ENCODE results near the gene HPF1.
A peak's percentile ranks its signal among the peaks of the same experiment; 100 is the strongest.
"Not testable (repeated sequence)": the region's sequence is repeated elsewhere in the genome, so short reads cannot be mapped to it uniquely, and the experiment has no call there.

HPF1 gene

DNA sequence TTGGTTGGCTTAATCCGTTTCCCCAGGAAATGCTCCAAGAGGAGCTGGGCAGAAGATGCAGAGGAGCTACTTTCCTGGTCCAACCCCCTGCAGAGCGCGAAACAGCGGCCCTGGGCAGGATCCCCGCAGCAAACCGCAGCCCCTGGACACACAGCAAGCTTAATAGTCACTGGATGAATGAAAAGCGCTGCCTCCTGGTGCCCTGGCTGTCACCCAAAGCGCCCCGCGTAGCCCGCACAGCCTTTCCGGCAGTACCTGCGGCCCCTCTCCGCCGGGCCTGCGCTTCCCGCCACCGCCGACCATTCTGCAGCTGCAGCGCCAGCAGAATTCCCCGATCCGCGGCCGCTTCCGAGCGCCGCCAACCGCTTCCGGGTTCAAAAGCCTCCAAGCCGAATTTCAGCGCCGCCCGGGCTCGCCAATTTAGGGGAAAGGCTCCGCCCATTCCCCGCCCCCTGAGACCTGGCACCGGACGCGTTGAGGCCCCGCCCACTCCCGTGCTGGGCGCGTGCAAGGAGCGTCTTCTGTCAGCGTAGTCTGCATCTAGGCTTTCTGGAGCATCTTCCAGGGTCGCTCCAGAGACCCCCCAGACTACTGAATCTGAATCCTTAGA lies at the start of gene HPF1:
Gene HPF1, minus strand, starts transcription at position 370 of the 610 bp plus-strand sequence. Its CDS starts 67 bp downstream, at position 303.
- DNase-seq (ENCODE audit: low spot score), result peak; percentile 97

DNA sequence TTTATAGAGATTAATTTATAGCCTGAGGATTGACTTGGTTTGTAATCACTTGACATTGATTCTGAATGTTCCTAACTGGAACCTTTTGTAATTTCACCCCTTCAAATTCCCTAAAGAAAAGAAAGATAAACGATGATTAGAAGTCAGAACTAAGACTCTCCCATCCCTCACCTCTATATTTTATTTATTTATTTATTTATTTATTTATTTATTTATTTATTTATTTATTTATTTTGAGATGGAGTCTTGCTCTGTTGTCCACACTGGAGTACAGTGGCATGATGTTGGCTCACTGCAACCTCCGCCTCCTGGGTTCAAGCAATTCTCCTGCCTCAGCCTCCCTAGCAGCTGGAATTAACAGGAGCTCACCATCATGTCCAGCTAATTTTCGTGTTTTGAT lies 49.0 kb upstream of the HPF1 start:
- not testable (repeated sequence) for DNase-seq (ENCODE audit: low spot score)

DNA sequence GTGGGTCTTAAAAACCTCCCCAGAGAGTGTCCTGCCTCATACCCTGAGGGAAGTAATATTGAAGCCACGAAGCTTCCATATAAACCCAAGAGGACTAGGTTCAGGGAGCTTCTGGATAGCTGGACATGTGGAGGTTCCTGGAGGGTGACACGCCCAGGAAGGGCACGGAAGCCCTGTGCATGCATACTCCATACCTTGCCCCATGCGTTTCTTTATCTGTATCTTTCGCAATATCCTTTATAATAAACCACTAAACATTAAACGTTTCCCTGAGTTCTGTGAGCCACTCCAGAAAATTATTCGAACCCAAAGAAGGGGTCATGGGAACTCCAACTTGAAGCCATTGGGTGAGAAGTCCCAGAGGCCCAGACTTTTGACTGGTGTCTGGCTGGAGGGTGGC lies 45.7 kb upstream of the HPF1 start:
- DNase-seq (ENCODE audit: low spot score), result no peak

DNA sequence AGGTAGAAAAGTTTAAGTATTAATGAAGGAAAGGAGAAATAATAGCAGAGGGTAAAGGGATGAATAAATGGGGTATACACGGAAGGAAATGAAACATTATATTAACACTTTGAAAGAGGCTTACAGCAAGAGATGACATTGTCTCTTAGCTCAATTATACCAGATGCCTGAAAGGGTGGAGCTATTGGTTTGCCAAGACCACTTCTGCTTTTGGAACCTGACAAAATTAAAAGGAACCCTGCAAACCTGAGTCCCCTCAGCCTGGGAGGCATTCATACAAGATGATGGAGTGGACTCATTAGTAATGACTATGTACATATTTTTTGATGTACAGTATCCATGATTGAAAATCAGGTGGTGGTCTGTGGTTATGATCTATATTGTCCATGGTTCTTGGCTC lies 45.1 kb upstream of the HPF1 start:
- DNase-seq (ENCODE audit: low spot score), result no peak

DNA sequence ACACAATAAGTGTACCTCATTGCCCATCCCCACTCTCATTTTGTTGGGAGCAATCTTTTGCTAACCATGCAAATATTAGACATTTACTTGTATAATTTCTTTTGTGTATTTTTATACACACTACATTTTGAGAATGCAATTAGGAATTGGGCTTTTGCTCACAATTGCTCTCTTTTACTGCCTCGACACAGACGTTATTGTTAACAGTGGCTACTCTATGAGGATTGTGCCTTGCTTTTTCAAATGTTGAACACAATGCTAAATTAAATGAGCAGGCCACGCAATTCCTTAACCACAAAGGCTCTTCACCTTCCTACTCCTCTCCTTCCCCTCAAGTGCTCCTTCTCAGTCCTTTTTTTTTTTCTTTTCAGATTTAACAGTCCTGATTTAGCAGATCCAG lies 42.8 kb upstream of the HPF1 start:
- DNase-seq (ENCODE audit: low spot score), result no peak

DNA sequence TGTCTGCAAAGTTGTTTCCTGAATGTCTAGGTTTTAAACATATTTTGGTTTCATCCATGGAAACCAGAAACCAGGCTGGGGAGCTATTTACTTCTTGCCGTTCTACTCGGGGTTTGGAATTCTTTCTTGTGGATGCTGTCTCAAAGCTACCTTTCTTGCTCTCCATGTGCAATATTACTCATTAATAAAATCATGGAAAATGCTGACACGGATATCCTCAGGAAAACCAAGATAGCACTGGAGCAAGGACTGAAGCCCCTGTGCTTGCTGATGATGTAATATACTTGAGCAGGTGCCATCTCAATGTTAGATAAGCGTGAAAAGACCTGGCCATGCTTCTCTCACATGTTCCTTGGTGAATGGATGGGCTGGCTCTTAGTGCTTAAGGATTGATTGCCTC lies 41.5 kb upstream of the HPF1 start:
- DNase-seq (ENCODE audit: low spot score), result no peak

DNA sequence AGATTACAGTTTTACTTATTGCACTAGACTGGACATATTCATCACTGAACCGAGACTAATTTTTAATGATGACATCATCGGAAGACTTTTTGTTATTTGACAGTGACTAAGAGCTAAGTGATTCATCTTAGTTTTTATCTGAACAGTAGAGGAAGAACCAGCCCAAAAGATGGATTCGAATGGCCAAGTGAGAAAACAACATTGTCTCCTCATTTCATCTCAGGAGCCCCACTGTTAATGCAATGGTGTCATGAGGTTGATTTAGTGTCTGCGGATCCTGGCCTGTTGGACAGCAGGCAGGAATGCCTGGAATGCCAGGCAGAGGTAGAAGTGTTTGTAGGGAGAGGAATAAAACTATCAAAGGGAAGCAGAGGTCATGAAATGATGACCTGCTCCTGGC lies 37.8 kb upstream of the HPF1 start:
- DNase-seq (ENCODE audit: low spot score), result no peak

DNA sequence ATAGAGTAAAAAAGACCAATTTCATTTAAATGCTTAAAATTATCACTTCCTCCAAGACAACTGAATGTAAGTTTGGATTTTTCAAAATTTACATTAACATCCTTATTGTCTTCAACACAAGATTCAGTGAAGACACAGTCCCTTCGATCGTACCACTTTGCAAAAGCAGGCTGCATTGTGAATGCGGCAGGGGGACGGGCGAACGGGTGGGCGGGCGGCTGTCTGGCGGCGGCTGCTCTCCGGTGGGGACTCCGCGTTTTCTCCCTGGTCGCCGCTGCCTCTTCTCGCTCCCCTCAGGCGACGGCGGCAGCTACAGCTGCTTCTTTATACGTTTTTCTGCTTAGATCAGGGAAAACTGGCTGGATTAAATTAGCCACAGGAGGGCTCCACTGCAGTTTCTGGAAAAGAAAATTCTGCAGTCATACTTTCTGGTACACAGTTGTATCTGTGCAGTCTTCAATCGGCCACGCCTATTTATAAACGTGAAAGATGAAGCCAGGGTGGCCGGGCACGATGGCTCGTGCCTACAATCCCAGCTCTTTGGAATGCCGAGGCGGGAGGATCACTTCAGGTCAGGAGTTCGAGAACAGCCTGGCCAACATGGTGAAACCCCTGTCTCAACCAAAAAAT lies 33.9 kb upstream of the HPF1 start:
- peak; percentile 66 for DNase-seq (ENCODE audit: low spot score)

DNA sequence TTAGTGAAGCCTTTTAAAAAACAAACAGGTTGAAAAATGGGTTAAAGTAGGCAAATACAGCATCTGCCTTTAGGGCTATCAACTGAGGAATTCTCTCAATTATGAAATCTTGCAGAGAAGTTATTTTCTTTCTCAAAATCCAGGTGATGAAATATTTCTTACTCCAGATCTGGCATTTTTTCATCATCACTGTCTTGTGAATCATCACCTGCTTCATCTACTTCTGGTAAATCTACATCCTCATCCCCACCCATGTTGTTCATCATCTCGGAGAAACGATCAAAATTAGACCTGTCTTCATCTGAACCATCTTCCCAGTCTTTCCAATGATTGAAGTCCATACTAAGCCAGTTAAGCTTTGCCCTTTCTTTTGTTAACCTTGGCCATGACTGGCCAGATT lies 33.3 kb upstream of the HPF1 start:
- DNase-seq (ENCODE audit: low spot score), result no peak

DNA sequence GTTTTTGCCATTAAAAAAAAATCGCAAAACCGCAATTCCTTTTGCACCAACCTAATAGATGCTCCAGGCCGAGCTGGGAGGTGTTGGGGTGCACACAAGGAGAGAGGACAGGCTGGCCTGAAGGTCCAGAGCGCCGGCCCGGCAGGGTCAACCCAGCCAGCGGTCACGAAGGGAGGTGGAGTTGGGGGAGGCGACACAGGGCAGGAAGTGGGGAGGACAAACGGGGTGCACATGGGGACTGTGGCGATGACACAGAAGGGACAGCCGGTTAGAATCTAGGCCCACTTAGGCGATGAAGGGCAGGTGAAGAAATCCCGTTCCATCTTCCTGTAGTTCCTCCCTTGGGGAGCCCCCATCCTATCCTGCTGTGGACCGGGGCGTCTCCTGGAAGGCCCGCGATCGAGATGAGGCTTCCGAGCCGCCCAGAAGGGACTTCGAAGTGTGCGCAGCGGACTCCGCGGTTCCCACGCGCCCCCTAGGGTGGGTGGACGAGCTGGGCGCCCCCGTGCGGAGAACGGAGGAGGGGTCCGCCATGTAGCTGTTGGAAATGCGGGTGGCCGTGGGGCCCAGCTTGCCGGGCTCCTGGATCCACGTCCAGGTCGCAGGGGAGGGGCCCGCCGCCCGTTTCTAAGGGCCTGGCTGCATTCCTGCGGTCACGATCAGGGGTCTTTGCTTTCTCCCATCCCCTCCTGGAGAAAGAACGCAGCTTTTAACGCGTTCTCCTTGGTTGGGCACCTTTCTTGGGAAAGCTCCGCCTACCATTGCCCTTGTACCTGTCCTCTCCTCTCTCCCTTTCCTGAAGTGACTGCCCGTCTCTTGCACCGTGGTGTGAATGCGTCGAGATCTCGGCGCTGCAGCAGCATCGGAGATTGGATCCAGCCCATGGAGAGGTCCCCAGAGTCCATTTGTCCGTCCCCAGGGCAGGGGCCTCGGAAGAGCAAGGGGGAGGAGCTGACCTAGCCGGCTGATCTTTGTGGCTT lies 17.0 kb upstream of the HPF1 start:
- DNase-seq (ENCODE audit: low spot score), result no peak

DNA sequence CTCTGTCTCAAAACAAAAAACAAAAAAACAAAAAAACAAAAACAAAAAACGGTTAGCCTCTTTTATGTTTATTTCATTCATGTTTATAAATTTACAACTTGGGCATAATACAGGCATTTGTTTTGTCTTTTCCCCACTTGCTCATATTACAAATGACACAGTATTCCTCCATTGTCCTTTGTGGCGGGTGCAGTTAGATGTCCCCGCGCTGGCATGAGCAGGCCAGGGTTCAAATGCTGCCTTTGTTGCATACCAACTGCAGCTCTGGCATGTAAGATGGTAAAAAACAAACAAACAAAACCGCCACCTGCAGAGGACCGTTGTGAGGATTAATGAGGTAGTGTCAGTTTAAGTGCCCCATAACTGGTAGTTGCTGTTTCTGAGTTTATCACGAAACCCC lies 16.1 kb upstream of the HPF1 start:
- no peak for DNase-seq (ENCODE audit: low spot score)

DNA sequence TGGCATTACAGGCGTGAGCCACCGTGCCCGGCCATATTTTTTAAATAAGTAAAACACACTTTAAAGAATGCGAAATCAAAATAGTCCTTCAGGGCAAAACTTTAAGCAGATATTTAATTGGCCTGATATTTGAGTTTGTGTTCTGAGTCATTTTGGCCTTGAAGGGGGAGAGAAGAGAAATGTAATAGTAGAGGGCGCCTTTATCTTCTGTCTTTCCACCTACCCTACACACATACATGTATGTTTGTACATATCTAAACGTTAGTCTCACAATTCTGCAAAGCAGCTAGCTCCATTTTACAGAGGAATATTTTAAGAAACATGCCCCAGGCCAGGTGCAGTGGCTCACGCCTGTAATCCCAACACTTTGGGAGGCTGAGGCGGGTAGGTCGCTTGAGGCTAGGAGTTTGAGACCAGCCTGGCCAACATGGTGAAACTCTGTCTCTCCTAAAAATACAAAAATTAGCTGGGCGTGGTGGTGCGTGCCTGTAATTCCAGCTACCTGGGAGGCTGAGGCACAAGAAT lies 13.9 kb upstream of the HPF1 start:
- DNase-seq (ENCODE audit: low spot score), result not testable (repeated sequence)

DNA sequence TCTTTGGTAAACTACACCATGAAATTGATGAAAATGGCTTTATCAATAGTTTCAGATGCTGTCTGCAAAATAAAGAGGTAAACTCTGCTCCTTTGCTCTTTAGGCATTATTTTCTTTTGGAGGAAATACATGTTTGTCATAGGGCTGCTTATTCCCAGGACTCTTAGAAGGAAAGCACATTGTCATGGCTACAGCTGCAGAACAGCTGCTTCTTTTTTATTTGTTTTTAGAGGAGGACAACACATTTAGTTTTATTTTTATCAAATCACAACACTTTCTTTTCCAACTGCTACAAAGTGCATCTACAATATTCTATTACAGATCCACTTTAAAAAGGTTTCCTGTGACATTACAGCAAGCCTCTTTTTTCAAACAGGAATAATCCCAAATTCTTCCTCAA lies 12.7 kb upstream of the HPF1 start:
- no peak for DNase-seq (ENCODE audit: low spot score)

DNA sequence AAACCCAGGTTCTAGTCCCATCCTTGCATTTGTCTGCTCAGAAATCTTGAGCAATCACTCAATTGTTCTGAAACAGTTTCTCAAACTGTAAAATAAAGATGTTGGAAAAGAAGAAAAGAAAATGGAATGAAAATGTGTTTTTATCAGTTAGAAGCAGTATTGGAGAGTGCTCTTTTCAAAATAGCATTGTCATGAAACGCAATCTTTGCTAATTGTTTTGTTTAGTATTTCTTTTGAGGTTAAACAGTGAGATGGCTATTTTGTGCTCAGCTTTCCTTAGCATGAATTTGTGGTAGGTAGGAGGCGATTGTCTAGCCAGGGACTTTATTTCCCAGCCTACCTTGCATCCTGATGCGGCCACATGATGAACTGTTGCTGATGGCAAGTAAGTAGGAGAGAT lies 10.6 kb upstream of the HPF1 start:
- no peak for DNase-seq (ENCODE audit: low spot score)

DNA sequence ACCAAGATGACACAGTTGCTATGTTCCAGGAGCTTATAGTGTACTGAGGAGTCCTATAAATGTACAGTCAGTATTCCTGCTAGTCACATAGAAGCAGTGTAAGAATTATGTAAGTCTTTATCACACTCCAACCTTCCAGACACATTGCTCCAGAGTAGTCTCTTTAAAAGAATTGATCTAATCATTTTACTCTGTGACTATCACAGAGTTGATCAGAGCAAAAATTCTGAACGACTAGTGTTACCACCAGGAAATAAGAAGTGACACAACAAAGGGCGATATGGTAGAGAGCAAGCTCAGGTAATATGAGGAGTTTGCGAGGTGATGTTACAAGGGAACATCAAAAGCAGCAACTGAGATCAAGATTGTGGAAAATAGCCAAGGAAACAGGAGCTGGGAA lies 9.0 kb upstream of the HPF1 start:
- no peak for DNase-seq (ENCODE audit: low spot score)

DNA sequence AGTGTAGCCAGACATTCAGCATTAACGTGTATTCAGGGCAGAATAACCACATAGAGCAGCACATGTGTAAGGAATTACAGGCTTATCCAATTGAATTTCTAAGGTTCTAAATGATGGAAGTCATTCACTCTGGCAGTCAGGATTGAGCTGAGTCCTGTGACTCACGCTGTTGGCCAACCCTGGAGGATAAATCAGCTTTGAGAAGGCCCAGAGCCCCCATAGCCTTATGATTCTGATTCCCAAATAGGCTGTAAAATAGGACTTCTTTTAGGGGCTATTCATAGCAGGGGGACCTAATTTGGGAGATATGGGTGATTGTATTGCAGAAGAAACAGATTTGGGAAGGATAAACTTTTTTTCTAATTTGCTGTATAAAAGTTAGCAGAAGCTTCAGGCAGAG lies 8.1 kb upstream of the HPF1 start:
- DNase-seq (ENCODE audit: low spot score), result no peak

DNA sequence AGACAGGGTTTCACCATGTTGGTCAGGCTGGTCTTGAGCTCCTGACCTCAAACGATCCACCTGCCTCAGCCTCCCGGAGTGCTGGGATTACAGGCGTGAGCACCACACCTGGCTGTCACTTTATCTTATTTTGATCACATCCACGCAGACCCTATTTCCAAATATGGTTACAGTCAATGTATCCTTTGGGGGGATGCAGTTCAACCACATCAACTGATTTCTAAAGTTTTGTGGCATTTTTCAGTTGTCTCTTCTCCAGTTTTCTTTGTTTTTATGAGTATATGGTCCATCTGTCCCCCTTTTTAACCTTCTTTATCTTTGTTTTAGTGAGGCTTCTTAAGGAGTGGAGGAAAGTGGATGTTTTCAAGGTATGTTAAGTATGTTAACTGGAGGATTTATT lies 4.1 kb upstream of the HPF1 start:
- no peak for DNase-seq (ENCODE audit: low spot score)

DNA sequence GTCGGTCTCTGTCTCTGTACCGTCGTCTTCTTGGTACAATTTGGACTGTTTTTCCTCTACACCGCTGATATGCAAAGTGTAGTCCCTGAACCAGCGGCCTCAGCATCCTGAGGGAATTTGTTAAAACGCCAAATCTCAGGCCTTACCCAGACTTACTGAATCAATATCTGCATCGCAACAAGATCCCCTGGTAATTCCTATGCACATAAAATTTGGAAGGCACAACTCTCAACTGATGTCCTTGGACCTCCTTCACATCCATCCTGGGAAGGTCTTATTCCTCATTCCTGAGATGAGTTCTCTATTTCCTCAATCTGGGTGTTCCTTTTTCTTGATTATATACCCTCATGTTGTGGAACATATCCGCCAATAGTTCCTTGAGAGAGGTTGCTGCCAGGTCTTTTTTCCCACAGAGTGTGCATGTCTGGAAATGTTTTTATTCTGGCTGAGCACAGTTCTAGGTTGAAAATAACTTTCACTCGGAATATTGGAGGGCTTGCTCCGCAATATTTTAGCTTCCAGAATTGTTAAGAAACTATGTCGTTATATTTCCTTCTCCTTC lies 738 bp upstream of the HPF1 start:
- no peak for DNase-seq (ENCODE audit: low spot score)

DNA sequence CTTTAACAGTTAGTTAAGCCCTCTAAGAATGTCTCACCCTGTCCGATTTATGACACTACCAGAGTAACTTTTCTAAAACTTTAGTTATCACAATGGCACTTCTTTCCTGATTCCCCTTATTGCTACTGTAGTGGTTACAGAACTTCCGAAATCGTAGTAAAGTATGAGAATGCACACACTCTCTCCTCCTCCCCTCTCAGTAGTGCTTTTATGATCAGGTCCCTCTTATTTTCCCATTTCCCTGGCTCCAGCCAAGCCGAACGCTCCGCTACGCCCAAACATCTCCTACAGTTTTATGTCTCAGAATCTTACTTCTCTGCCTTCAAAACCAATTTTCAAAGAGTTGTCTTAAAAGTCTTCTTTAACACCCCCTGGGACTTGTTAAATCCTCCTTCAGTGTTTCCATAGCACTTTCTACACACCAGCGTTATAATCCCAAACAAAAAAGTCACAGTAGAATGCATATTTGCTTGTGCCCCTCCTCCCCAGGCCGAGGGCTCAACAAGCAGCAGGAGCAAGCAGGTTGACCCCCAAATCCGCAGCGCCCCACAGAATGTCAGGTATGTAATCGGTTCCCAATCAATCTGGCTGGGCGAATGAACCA lies 671 bp downstream of the HPF1 start:
- DNase-seq (ENCODE audit: low spot score), result no peak

DNA sequence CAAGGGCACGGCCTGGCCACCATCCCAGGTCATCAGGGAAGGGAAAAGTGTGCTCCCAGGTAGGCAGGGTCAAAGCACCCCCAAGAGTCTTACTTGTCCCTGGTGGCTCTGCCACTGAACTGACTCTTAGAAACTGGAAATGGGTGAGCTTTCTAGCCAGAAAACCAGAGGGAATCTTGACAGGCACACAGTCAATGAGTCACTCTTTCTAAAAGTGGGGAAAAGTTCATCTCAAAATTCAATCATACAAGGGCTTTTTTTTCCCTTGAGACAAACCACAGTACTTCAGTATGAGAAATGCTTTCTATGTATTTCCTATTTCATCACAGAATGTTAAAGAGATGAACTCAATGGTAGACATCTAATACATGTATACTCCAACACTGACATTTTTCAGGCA lies 12.5 kb downstream of the HPF1 start:
- DNase-seq (ENCODE audit: low spot score), result peak; percentile 35

DNA sequence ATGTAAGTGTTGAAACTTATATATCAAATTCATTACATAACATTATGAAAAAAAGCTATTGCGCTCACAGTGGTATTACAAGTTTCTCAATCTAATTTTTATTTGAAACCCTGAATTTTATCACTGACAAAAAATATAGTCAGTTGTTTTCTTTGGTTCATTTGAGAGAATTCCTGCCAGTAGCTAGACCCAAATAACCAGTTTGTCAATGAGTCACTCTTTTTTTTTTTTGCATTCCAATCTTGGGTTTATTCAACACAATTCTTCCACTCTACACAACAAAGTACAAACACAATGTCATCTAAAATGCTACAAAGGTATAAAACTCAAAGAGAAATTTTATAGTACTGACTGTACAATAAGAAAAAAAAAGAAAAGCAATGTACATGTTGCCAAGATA lies 13.1 kb downstream of the HPF1 start:
- no peak for DNase-seq (ENCODE audit: low spot score)

DNA sequence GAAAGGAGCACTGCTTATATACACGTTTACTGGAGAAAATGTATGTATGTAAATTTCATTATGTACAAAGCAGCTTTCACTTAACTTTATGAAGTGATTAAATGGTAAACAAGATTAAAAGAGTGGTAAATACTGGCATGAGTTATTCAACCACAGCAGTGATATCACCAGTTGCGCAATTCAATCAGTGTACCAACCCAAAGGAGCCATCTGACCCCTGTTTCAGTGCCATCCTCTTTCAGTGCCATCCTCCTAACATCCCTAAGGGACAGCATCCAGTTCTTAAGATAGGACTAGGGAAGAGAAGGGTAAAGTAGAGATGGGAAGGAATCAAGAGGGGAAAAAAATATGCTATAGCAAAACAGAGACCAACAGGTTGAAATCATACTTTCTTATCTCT lies 16.2 kb downstream of the HPF1 start:
- DNase-seq (ENCODE audit: low spot score), result no peak

Data from AG20443 (cell line).